ENCODE results near the gene SHISA4.
"Not testable (repeated sequence)": the region's sequence is repeated elsewhere in the genome, so short reads cannot be mapped to it uniquely, and the experiment has no call there.

The SHISA4 gene

GRCh38 chr1:201888282-201889089 is at the start of gene SHISA4:
Gene SHISA4, plus strand, starts transcription at chr1:201888898. Its CDS starts 97 bp downstream, at chr1:201888995.
- peak; percentile 88 for DNase-seq

- not testable (repeated sequence) for DNase-seq
Measured at GRCh38 chr1:201839089-201839488, 49.6 kb upstream of the SHISA4 start.

- DNase-seq: no peak
Measured at GRCh38 chr1:201840055-201840454, 48.6 kb upstream of the SHISA4 start.

- DNase-seq: no peak
Measured at GRCh38 chr1:201840490-201840889, 48.2 kb upstream of the SHISA4 start.

- no peak for DNase-seq
Measured at GRCh38 chr1:201841265-201841912, 47.3 kb upstream of the SHISA4 start.

GRCh38 chr1:201842472-201843027 is 46.1 kb upstream of the SHISA4 start:
- DNase-seq: no peak

GRCh38 chr1:201845331-201846083 is 43.2 kb upstream of the SHISA4 start:
- no peak for DNase-seq

- DNase-seq: no peak
Measured at GRCh38 chr1:201847150-201847549, 41.5 kb upstream of the SHISA4 start.

- DNase-seq: no peak
Measured at GRCh38 chr1:201848230-201848629, 40.5 kb upstream of the SHISA4 start.

- no peak for DNase-seq
Measured at GRCh38 chr1:201849372-201850052, 39.2 kb upstream of the SHISA4 start.

- DNase-seq: no peak
Measured at GRCh38 chr1:201850053-201850397, 38.7 kb upstream of the SHISA4 start.

GRCh38 chr1:201851949-201852348 is 36.7 kb upstream of the SHISA4 start:
- no peak for DNase-seq

GRCh38 chr1:201856722-201857121 is 32.0 kb upstream of the SHISA4 start:
- DNase-seq: not testable (repeated sequence)

GRCh38 chr1:201859424-201859823 is 29.3 kb upstream of the SHISA4 start:
- DNase-seq: no peak

- no peak for DNase-seq
Measured at GRCh38 chr1:201861448-201861847, 27.2 kb upstream of the SHISA4 start.

- DNase-seq: no peak
Measured at GRCh38 chr1:201870397-201870796, 18.3 kb upstream of the SHISA4 start.

GRCh38 chr1:201874672-201875071 is 14.0 kb upstream of the SHISA4 start:
- DNase-seq: no peak

- DNase-seq: no peak
Measured at GRCh38 chr1:201876148-201876818, 12.4 kb upstream of the SHISA4 start.

GRCh38 chr1:201877877-201878401 is 10.8 kb upstream of the SHISA4 start:
- DNase-seq: no peak

- DNase-seq: no peak
Measured at GRCh38 chr1:201880928-201881571, 7.6 kb upstream of the SHISA4 start.

GRCh38 chr1:201881617-201882016 is 7.1 kb upstream of the SHISA4 start:
- no peak for DNase-seq

All from left hindlimb (tissue), 1 donor.